CD14-positive monocyte (primary cell): ENCODE data around the gene TMOD4. TPM values are rescaled to one million over a fixed set of nuclear protein-coding genes. Genes with fewer than 3 reads are reported as not detected.

Experiments used
- DNase-seq, 3 donors: peaks; one replicate each; pipeline ENCODE4 v3.0.0-alpha.2; 2011 to 2022
- H2AFZ ChIP-seq: 2 replicates; pipeline ENCODE4 v1.6.0; 2012; ENCODE audit warnings: mild to moderate bottlenecking, low read depth, low read length, inconsistent platforms; ENCODE audit not compliant: insufficient read depth, poor library complexity, severe bottlenecking
- H3K27ac ChIP-seq, 2 donors: 1 replicate in 1 of 2; 2 replicates in 1 of 2; pipeline ENCODE4 v1.5.1; 2012 to 2013; ENCODE audit warnings: low read length in 2 of 2, control low read depth in 1 of 2, inconsistent platforms in 1 of 2, low read depth in 1 of 2, mild to moderate bottlenecking in 1 of 2
- H3K27me3 ChIP-seq, 2 donors: one replicate each; pipeline versions ENCODE4 v1.6.0 to v1.6.1; 2011 to 2013; ENCODE audit warnings: low read length in 2 of 2; ENCODE audit not compliant: control insufficient read depth in 2 of 2, insufficient read depth in 2 of 2
- H3K36me3 ChIP-seq, 2 donors: replicated peaks in 1 of 2; 1 replicate in 1 of 2; 2 replicates in 1 of 2; pipeline versions ENCODE4 v1.5.1 to v1.6.1; 2012 to 2013; ENCODE audit warnings: low read length in 2 of 2, control low read depth in 1 of 2, inconsistent platforms in 1 of 2, mild to moderate bottlenecking in 1 of 2; ENCODE audit not compliant: insufficient read depth in 2 of 2, control insufficient read depth in 1 of 2
- H3K4me1 ChIP-seq, 2 donors: 1 replicate in 1 of 2; 2 replicates in 1 of 2; pipeline versions ENCODE4 v1.5.1 to v1.6.1; 2012 to 2013; ENCODE audit warnings: low read length in 2 of 2, control low read depth in 1 of 2, inconsistent platforms in 1 of 2, mild to moderate bottlenecking in 1 of 2, moderate library complexity in 1 of 2; ENCODE audit not compliant: insufficient read depth in 2 of 2, control insufficient read depth in 1 of 2
- H3K4me2 ChIP-seq: replicated peaks from 2 replicates; pipeline ENCODE3; 2012; ENCODE audit warnings: low read length, moderate library complexity, mild to moderate bottlenecking; ENCODE audit not compliant: poor library complexity, severe bottlenecking; ENCODE audit errors: extremely low read depth
- H3K4me3 ChIP-seq, 3 experiments: fragments of 200-600 bp in 1 of 3; sonication (generic) in 1 of 3; replicated peaks in 1 of 3; 1 replicate in 2 of 3; 2 replicates in 1 of 3; pipeline ENCODE4 v1.5.1; 2011 to 2013; ENCODE audit warnings: low read length in 3 of 3, mild to moderate bottlenecking in 3 of 3, control low read depth in 2 of 3, low read depth in 2 of 3, inconsistent platforms in 1 of 3, moderate library complexity in 1 of 3
- H3K79me2 ChIP-seq: 2 replicates; pipeline ENCODE4 v1.6.0; 2012; ENCODE audit warnings: mild to moderate bottlenecking, control low read depth, inconsistent platforms, low read length, moderate library complexity; ENCODE audit not compliant: insufficient read depth
- H3K9ac ChIP-seq: 2 replicates; pipeline ENCODE4 v1.6.0; 2017; ENCODE audit warnings: low read length, mild to moderate bottlenecking; ENCODE audit not compliant: insufficient read depth, poor library complexity, severe bottlenecking
- H3K9me3 ChIP-seq, 2 donors: replicated peaks in 1 of 2; 1 replicate in 1 of 2; 2 replicates in 1 of 2; pipeline versions ENCODE4 v1.5.1 to v1.6.1; 2012 to 2013; ENCODE audit warnings: low read length in 2 of 2, control low read depth in 1 of 2; ENCODE audit not compliant: control insufficient read depth in 1 of 2, insufficient read depth in 1 of 2
- H4K20me1 ChIP-seq: 2 replicates; pipeline ENCODE4 v1.6.0; 2012; ENCODE audit warnings: mild to moderate bottlenecking, low read length, control low read depth, moderate library complexity; ENCODE audit not compliant: insufficient read depth
- H3K27ac Mint-ChIP-seq, 7 donors: one replicate each; pipeline ENCODE4 v1.8.0; 2020; ENCODE audit warnings: mild to moderate bottlenecking in 7 of 7, mixed read lengths in 7 of 7, moderate library complexity in 6 of 7, inconsistent platforms in 2 of 7
- H3K27me3 Mint-ChIP-seq, 3 donors: one replicate each; pipeline ENCODE4 v1.8.0; 2021 to 2022; ENCODE audit warnings: low read depth in 3 of 3, mild to moderate bottlenecking in 3 of 3, mixed read lengths in 3 of 3, moderate library complexity in 3 of 3, inconsistent platforms in 1 of 3
- H3K36me3 Mint-ChIP-seq, 2 donors: one replicate each; pipeline ENCODE4 v1.8.0; 2020; ENCODE audit warnings: mixed read lengths in 2 of 2, inconsistent platforms in 1 of 2, mild to moderate bottlenecking in 1 of 2
- H3K4me1 Mint-ChIP-seq: one replicate; pipeline ENCODE4 v1.8.0; 2020; ENCODE audit warnings: mild to moderate bottlenecking, mixed read lengths
- H3K4me3 Mint-ChIP-seq, 2 donors: one replicate each; pipeline ENCODE4 v1.8.0; 2020; ENCODE audit warnings: mild to moderate bottlenecking in 2 of 2, mixed read lengths in 2 of 2, moderate library complexity in 1 of 2
- H3K9me3 Mint-ChIP-seq, 7 donors: one replicate each; pipeline ENCODE4 v1.8.0; 2020 to 2022; ENCODE audit warnings: mixed read lengths in 7 of 7, mild to moderate bottlenecking in 6 of 7, moderate library complexity in 6 of 7, inconsistent platforms in 2 of 7
- WGBS: methylation state at CpG from one replicate; pipeline ENCODE4 v1.1.5; 2013; ENCODE audit warnings: missing lambda C conversion rate; ENCODE audit not compliant: insufficient coverage; 5-methylcytosine and 5-hydroxymethylcytosine counted together
- intact Hi-C, 2 donors: fragments of 100-400 bp; cut with micrococcal nuclease; formaldehyde crosslinking; loops; one replicate each; pipeline versions ENCODE4 v1.15.0 to v1.15.1; 2023
- polyA plus RNA-seq, 3 donors: library from polyadenylated mRNA; depleted of rRNA in 1 of 3; unstranded in 2 of 3; stranded (reverse) in 1 of 3; fragments of 300-500 nt in 2 of 3; fragments of >200 nt in 1 of 3; fragmentation: Illumina TruSeq in 2 of 3; gene quantifications; 1 replicate in 2 of 3; 2 replicates in 1 of 3; pipeline ENCODE4 v1.2.3, GENCODE V29; 2012 to 2021
- TF ChIP-seq, protein P1 (sequence below): fragments of 200-600 bp; IDR thresholded peaks from one replicate; pipeline ENCODE4 v1.8.0; 2022; ENCODE audit warnings: antibody characterized with exemption, mild to moderate bottlenecking

Gene TMOD4
- polyA plus RNA-seq, 3 donors = 2.0 TPM; not detected in 2

DNA sequence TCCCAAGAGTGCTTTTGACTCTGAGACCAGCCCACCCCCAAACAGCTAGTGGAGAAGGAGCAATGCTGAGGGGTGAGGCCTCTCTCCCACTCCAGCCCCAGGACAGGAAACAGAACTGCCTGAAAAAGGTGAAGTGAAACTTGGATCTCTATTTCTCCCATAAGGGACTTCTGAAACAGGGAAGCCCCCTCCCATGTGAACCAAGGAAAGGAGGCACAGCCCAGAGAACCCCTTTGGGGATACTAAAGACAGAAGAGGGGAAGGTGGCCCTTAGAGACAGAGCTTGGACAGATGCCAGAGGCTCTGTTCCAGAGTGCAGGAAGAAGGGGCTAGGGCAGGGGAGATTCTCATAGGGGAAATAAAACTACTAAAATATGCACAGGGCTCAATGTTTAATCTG lies 16.4 kb downstream of the TMOD4 start:
- H3K4me1 Mint-ChIP-seq = peaks cover 65% of the 10 kb centered on the region
- Histone ChIP-seq H3K79me2 (peaks cover 69% of the 10 kb centered on the region), H3K4me3 (peak overlapping the region; percentile 2 to 91 (median 74)), H3K4me2 (peak overlapping the region; percentile 88), H3K9me3 (no peaks in the 10 kb centered on the region), H3K27me3 (no peaks in the 10 kb centered on the region), H3K27ac (peak overlapping the region; percentile 60 to 79), H3K36me3 (peaks cover 22 to 53% of the 10 kb centered on the region in 2 donors), H3K4me1 (peaks cover 54 to 65% of the 10 kb centered on the region in 2 donors), H3K9ac (peak overlapping the region; percentile 39), H4K20me1 (peaks cover 78% of the 10 kb centered on the region), H2AFZ (no peak overlapping the region)
- H3K36me3 Mint-ChIP-seq = peaks cover 40 to 55% of the 10 kb centered on the region in 2 donors
- intact Hi-C loops = loop anchor here in 1 of 2 donors (5.0 kb wide), 2 partner anchors 132 to 397 kb away; no protein-coding TSS in a partner anchor
- peaks cover 0 to 6% (median 0%) of the 10 kb centered on the region in 3 donors for H3K27me3 Mint-ChIP-seq
- no peaks in the 10 kb centered on the region for H3K9me3 Mint-ChIP-seq
- peak in 2 of 3 donors; percentile 59 to 79 for DNase-seq
- TF ChIP-seq, protein P1, sequence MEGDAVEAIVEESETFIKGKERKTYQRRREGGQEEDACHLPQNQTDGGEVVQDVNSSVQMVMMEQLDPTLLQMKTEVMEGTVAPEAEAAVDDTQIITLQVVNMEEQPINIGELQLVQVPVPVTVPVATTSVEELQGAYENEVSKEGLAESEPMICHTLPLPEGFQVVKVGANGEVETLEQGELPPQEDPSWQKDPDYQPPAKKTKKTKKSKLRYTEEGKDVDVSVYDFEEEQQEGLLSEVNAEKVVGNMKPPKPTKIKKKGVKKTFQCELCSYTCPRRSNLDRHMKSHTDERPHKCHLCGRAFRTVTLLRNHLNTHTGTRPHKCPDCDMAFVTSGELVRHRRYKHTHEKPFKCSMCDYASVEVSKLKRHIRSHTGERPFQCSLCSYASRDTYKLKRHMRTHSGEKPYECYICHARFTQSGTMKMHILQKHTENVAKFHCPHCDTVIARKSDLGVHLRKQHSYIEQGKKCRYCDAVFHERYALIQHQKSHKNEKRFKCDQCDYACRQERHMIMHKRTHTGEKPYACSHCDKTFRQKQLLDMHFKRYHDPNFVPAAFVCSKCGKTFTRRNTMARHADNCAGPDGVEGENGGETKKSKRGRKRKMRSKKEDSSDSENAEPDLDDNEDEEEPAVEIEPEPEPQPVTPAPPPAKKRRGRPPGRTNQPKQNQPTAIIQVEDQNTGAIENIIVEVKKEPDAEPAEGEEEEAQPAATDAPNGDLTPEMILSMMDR = no peak
- peak overlapping the region; percentile 80 to 98 for H3K4me3 Mint-ChIP-seq
- H3K27ac Mint-ChIP-seq = peak overlapping the region; percentile 86 to 96 (median 92)

DNA sequence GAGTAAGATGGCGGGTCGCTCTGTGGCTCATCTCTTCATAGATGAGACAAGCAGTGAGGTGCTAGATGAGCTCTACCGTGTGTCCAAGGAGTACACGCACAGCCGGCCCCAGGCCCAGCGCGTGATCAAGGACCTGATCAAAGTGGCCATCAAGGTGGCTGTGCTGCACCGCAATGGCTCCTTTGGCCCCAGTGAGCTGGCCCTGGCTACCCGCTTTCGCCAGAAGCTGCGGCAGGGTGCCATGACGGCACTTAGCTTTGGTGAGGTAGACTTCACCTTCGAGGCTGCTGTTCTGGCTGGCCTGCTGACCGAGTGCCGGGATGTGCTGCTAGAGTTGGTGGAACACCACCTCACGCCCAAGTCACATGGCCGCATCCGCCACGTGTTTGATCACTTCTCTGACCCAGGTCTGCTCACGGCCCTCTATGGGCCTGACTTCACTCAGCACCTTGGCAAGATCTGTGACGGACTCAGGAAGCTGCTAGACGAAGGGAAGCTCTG lies 17.0 kb downstream of the TMOD4 start:
- TF ChIP-seq, protein P1 = no peak
- H3K4me2 ChIP-seq = peak overlapping the region; percentile 88

More for the DNA sequence above, 17.0 kb downstream of the TMOD4 start:
- peak in 1 of 3 donors; percentile 34 for DNase-seq
- Histone ChIP-seq H4K20me1 (peaks cover 72% of the 10 kb centered on the region), H3K79me2 (peaks cover 69% of the 10 kb centered on the region), H3K4me3 (peak overlapping the region; percentile 74 to 91 (median 91)), H3K9ac (peak overlapping the region; percentile 52), H3K36me3 (peaks cover 17 to 48% of the 10 kb centered on the region in 2 donors), H3K27ac (peak overlapping the region; percentile 60 to 79), H3K4me1 (peaks cover 54 to 65% of the 10 kb centered on the region in 2 donors), H3K27me3 (no peaks in the 10 kb centered on the region), H2AFZ (no peak overlapping the region), H3K9me3 (no peaks in the 10 kb centered on the region)
- Mint-ChIP-seq H3K9me3 (no peaks in the 10 kb centered on the region), H3K36me3 (peaks cover 36 to 50% of the 10 kb centered on the region in 2 donors), H3K27me3 (peaks cover 0 to 7% (median 0%) of the 10 kb centered on the region in 3 donors), H3K27ac (peak overlapping the region; percentile 86 to 96 (median 92)), H3K4me1 (peaks cover 62% of the 10 kb centered on the region), H3K4me3 (peak overlapping the region; percentile 98)
- intact Hi-C loops = loop anchor here in 1 of 2 donors (5.0 kb wide), 2 partner anchors 132 to 396 kb away; no protein-coding TSS in a partner anchor
- 69% methylated on average over 21 of the region's 22 CpGs for WGBS
